T-helper 9 cell (primary cell): Measurements from ENCODE around the gene SF1.

Source experiments
- DNase-seq: peaks from one replicate; pipeline ENCODE4 v3.0.0-alpha.2; 2020

Gene SF1

GRCh38 chr11:64723117-64723906, 55.0 kb downstream of the SF1 start, which contains the start of gene NRXN2:
NRXN2 (minus strand) TSS chr11:64723197; CDS start chr11:64713699, 9,498 bp downstream.
- peak; percentile 78 for DNase-seq

- no peak for DNase-seq
These were observed 55.9 kb downstream of the SF1 start for GRCh38 chr11:64722141-64723065.

- DNase-seq, result no peak
These were observed 57.0 kb downstream of the SF1 start for GRCh38 chr11:64721359-64721699.

- no peak for DNase-seq
These were observed 57.5 kb downstream of the SF1 start for GRCh38 chr11:64720640-64721358.

GRCh38 chr11:64720167-64720566, 58.2 kb downstream of the SF1 start:
- DNase-seq, result no peak

- no peak for DNase-seq
These were observed 58.9 kb downstream of the SF1 start for GRCh38 chr11:64719406-64719805.

GRCh38 chr11:64718780-64719124, 59.6 kb downstream of the SF1 start:
- DNase-seq, result no peak

GRCh38 chr11:64718084-64718779, 60.1 kb downstream of the SF1 start:
- DNase-seq, result no peak

GRCh38 chr11:64717268-64717578, 61.1 kb downstream of the SF1 start:
- no peak for DNase-seq

GRCh38 chr11:64716473-64717267, 61.7 kb downstream of the SF1 start:
- DNase-seq, result no peak

GRCh38 chr11:64715756-64716472, 62.4 kb downstream of the SF1 start:
- DNase-seq, result no peak

- no peak for DNase-seq
These were observed 63.2 kb downstream of the SF1 start for GRCh38 chr11:64715110-64715509.

- DNase-seq, result no peak
These were observed 63.7 kb downstream of the SF1 start for GRCh38 chr11:64714666-64715065.
